ENCODE measurements around the gene ALG9. TPM values are rescaled to one million over a fixed set of nuclear protein-coding genes. Genes with fewer than 3 reads are reported as not detected.

Gene ALG9
- total RNA-seq, 2 experiments from 2014 or later = 36.4 to 36.8 TPM

- Mint-ChIP-seq H3K9me3 (no peaks in the 10 kb centered on the region), H3K36me3 (peaks cover 28% of the 10 kb centered on the region), H3K27ac (no peak overlapping the region), H3K27me3 (no peaks in the 10 kb centered on the region), H3K4me1 (peaks cover 35% of the 10 kb centered on the region), H3K4me3 (no peak overlapping the region)
- no peak for DNase-seq
Observed at GRCh38 chr11:111762981-111763643, 108.3 kb downstream of the ALG9 start.

- Mint-ChIP-seq H3K27me3 (no peaks in the 10 kb centered on the region), H3K4me1 (peaks cover 35% of the 10 kb centered on the region), H3K9me3 (no peaks in the 10 kb centered on the region), H3K4me3 (no peak overlapping the region), H3K36me3 (peaks cover 31% of the 10 kb centered on the region), H3K27ac (no peak overlapping the region)
- no peak for DNase-seq
Observed at GRCh38 chr11:111762526-111762925, 108.9 kb downstream of the ALG9 start.

GRCh38 chr11:111761036-111761435 lies 110.3 kb downstream of the ALG9 start:
- Mint-ChIP-seq H3K27me3 (no peaks in the 10 kb centered on the region), H3K9me3 (no peaks in the 10 kb centered on the region), H3K4me3 (no peak overlapping the region), H3K36me3 (peaks cover 31% of the 10 kb centered on the region), H3K4me1 (peaks cover 27% of the 10 kb centered on the region), H3K27ac (no peak overlapping the region)
- no peak for DNase-seq

- H3K9me3 Mint-ChIP-seq = no peaks in the 10 kb centered on the region
- peaks cover 30% of the 10 kb centered on the region for H3K36me3 Mint-ChIP-seq
- DNase-seq = no peak
- peaks cover 24% of the 10 kb centered on the region for H3K4me1 Mint-ChIP-seq
- H3K4me3 Mint-ChIP-seq = no peak overlapping the region
- no peaks in the 10 kb centered on the region for H3K27me3 Mint-ChIP-seq
- H3K27ac Mint-ChIP-seq = no peak overlapping the region
Observed at GRCh38 chr11:111759778-111760407, 111.5 kb downstream of the ALG9 start.

GRCh38 chr11:111759376-111759775 lies 112.0 kb downstream of the ALG9 start:
- Mint-ChIP-seq H3K36me3 (peaks cover 28% of the 10 kb centered on the region), H3K4me3 (no peak overlapping the region), H3K9me3 (no peaks in the 10 kb centered on the region), H3K27ac (no peak overlapping the region), H3K4me1 (peaks cover 18% of the 10 kb centered on the region), H3K27me3 (no peaks in the 10 kb centered on the region)
- DNase-seq = no peak

- Mint-ChIP-seq H3K27ac (no peak overlapping the region), H3K9me3 (no peaks in the 10 kb centered on the region), H3K4me3 (no peak overlapping the region), H3K27me3 (no peaks in the 10 kb centered on the region), H3K36me3 (peaks cover 15% of the 10 kb centered on the region), H3K4me1 (peaks cover 2% of the 10 kb centered on the region)
- no peak for DNase-seq
Observed at GRCh38 chr11:111756097-111756496, 115.3 kb downstream of the ALG9 start.

- no peaks in the 10 kb centered on the region for H3K27me3 Mint-ChIP-seq
- no peaks in the 10 kb centered on the region for H3K4me1 Mint-ChIP-seq
- H3K27ac Mint-ChIP-seq = no peak overlapping the region
- H3K9me3 Mint-ChIP-seq = no peaks in the 10 kb centered on the region
- no peak for DNase-seq
- H3K4me3 Mint-ChIP-seq = no peak overlapping the region
- H3K36me3 Mint-ChIP-seq = peaks cover 41% of the 10 kb centered on the region
Observed at GRCh38 chr11:111749646-111750045, 121.7 kb downstream of the ALG9 start.

GRCh38 chr11:111748035-111748804 lies 123.2 kb downstream of the ALG9 start:
- Mint-ChIP-seq H3K4me1 (no peaks in the 10 kb centered on the region), H3K27me3 (no peaks in the 10 kb centered on the region), H3K36me3 (peaks cover 38% of the 10 kb centered on the region)

GRCh38 chr11:111745719-111746504 lies 125.5 kb downstream of the ALG9 start:
- H3K9me3 Mint-ChIP-seq = no peaks in the 10 kb centered on the region
- H3K4me3 Mint-ChIP-seq = no peak overlapping the region
- DNase-seq = no peak
- peaks cover 41% of the 10 kb centered on the region for H3K36me3 Mint-ChIP-seq
- H3K27ac Mint-ChIP-seq = no peak overlapping the region
- H3K4me1 Mint-ChIP-seq = no peaks in the 10 kb centered on the region
- H3K27me3 Mint-ChIP-seq = no peaks in the 10 kb centered on the region

More at GRCh38 chr11:111748035-111748804, 123.2 kb downstream of the ALG9 start:
- Mint-ChIP-seq H3K4me3 (no peak overlapping the region), H3K27ac (no peak overlapping the region), H3K9me3 (no peaks in the 10 kb centered on the region)
- no peak for DNase-seq

GRCh38 chr11:111743700-111744099 lies 127.7 kb downstream of the ALG9 start:
- no peaks in the 10 kb centered on the region for H3K4me1 Mint-ChIP-seq
- no peak overlapping the region for H3K27ac Mint-ChIP-seq
- H3K27me3 Mint-ChIP-seq = no peaks in the 10 kb centered on the region
- H3K9me3 Mint-ChIP-seq = no peaks in the 10 kb centered on the region
- peaks cover 30% of the 10 kb centered on the region for H3K36me3 Mint-ChIP-seq
- H3K4me3 Mint-ChIP-seq = no peak overlapping the region
- DNase-seq = no peak

GRCh38 chr11:111741751-111742150 lies 129.6 kb downstream of the ALG9 start:
- peaks cover 20% of the 10 kb centered on the region for H3K36me3 Mint-ChIP-seq
- DNase-seq = no peak
- no peaks in the 10 kb centered on the region for H3K27me3 Mint-ChIP-seq
- no peaks in the 10 kb centered on the region for H3K9me3 Mint-ChIP-seq
- H3K4me3 Mint-ChIP-seq = no peak overlapping the region
- H3K4me1 Mint-ChIP-seq = no peaks in the 10 kb centered on the region
- H3K27ac Mint-ChIP-seq = no peak overlapping the region

- no peaks in the 10 kb centered on the region for H3K9me3 Mint-ChIP-seq
- no peak for DNase-seq
- H3K36me3 Mint-ChIP-seq = peaks cover 8% of the 10 kb centered on the region
- peaks cover 2% of the 10 kb centered on the region for H3K4me1 Mint-ChIP-seq
- H3K27ac Mint-ChIP-seq = no peak overlapping the region
- no peak overlapping the region for H3K4me3 Mint-ChIP-seq
- H3K27me3 Mint-ChIP-seq = no peaks in the 10 kb centered on the region
Observed at GRCh38 chr11:111739299-111739698, 132.1 kb downstream of the ALG9 start.

GRCh38 chr11:111737444-111738210 lies 133.8 kb downstream of the ALG9 start:
- H3K4me3 Mint-ChIP-seq = no peak overlapping the region
- no peaks in the 10 kb centered on the region for H3K9me3 Mint-ChIP-seq
- peaks cover 2% of the 10 kb centered on the region for H3K4me1 Mint-ChIP-seq
- H3K27me3 Mint-ChIP-seq = no peaks in the 10 kb centered on the region
- peaks cover 8% of the 10 kb centered on the region for H3K36me3 Mint-ChIP-seq
- H3K27ac Mint-ChIP-seq = no peak overlapping the region
- DNase-seq = no peak
